ENCODE data around the gene CCNL2.

The CCNL2 gene

GRCh38 chr1:1340791-1341548 is 58.2 kb downstream of the CCNL2 start:
- FAIRE-seq: no peak

GRCh38 chr1:1340185-1340584 is 59.0 kb downstream of the CCNL2 start:
- FAIRE-seq: no peak

DNA sequence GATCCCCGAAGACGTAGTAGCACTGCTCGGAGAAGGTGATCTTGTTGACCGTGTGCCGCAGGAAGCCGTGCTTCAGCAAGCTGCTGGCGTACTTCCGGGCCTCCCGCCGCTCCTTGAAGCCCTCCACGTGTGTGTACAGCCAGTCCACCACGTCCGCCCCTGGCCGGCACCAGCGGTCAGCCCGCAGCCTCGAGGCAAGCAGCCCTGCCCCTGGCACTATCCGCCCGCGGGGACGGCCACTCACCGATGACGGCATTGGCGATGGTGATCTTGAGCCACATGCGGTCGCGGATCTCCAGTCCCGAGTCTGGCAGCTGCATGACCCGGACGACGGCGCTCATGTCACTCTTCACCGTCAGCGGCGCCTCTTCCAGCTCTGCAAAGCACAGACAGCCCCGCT is 60.9 kb downstream of the CCNL2 start:
- no peak for FAIRE-seq

GRCh38 chr1:1337793-1338147 is 61.4 kb downstream of the CCNL2 start:
- FAIRE-seq: no peak

- no peak for FAIRE-seq
Measured at GRCh38 chr1:1336931-1337792, 62.0 kb downstream of the CCNL2 start.

DNA sequence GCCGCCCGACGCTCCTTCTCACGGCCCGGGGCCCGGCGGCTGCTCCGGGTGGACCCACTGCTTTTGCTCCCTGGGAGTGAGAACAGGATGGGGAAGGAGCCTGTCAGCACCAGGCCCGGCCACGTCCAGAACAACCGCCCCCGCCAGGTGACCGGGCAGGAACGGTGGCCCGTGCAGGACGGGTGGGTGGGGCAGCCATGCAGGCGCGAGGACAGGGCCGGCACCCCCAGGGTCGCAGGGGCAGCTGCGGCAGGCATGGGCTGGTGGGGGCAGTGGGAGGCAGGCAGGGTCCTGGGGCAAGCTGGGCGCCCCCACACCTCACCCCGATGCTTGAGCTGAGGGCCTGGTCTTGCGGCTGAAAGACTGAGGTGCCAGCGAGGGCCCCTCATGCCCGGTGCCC is 62.7 kb downstream of the CCNL2 start:
- no peak for FAIRE-seq

DNA sequence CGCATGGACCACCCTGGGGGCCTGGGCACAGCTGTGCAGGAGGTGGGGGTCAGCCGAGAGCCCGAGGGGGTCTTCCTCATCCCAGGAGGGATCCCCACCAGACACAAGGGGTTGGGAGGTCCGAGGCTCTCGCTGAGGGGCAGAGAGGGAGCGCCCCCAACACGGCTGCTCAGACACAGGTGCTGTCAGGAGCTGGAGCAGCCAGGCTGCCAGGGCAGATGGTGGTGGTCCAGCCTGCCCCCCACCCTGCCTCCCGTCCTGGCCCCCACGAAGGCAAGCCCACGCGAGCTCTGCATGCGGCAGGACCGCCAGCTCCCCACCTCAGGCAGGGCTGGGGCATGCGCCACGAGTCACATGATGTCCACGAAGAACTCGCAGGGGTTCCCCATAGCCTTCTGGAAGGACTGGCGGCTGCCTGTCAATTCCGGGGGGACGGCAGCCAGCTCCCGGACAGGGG is 63.3 kb downstream of the CCNL2 start:
- FAIRE-seq: no peak
